ENCODE measurements around the gene AGAP3.

The AGAP3 gene

GRCh38 chr7:151057989-151058780 is 28.1 kb upstream of the AGAP3 start:
- peak; percentile 98 for DNase-seq (ENCODE audit: low read depth)

- DNase-seq (ENCODE audit: low read depth): no peak
Observed at GRCh38 chr7:151058781-151059366, 27.4 kb upstream of the AGAP3 start.

- DNase-seq (ENCODE audit: low read depth): peak; percentile 51
Observed at GRCh38 chr7:151059367-151060112, 26.7 kb upstream of the AGAP3 start, which contains the start of gene SLC4A2. Gene SLC4A2 (plus strand): TSS chr7:151059589. CDS start chr7:151061988, 2,399 bp downstream.

- no peak for DNase-seq (ENCODE audit: low read depth)
Observed at GRCh38 chr7:151060113-151060415, 26.2 kb upstream of the AGAP3 start.

- no peak for DNase-seq (ENCODE audit: low read depth)
Observed at GRCh38 chr7:151060416-151061212, 25.7 kb upstream of the AGAP3 start.

- no peak for DNase-seq (ENCODE audit: low read depth)
Observed at GRCh38 chr7:151061213-151062110, 24.8 kb upstream of the AGAP3 start.

- DNase-seq (ENCODE audit: low read depth): no peak
Observed at GRCh38 chr7:151062111-151062398, 24.2 kb upstream of the AGAP3 start.

GRCh38 chr7:151062399-151063211 is 23.7 kb upstream of the AGAP3 start:
- DNase-seq (ENCODE audit: low read depth): no peak

- DNase-seq (ENCODE audit: low read depth): no peak
Observed at GRCh38 chr7:151063212-151063561, 23.1 kb upstream of the AGAP3 start.

GRCh38 chr7:151064454-151064853 is 21.8 kb upstream of the AGAP3 start:
- DNase-seq (ENCODE audit: low read depth): no peak

- DNase-seq (ENCODE audit: low read depth): no peak
Observed at GRCh38 chr7:151064993-151065392, 21.3 kb upstream of the AGAP3 start.

- no peak for DNase-seq (ENCODE audit: low read depth)
Observed at GRCh38 chr7:151065516-151065915, 20.8 kb upstream of the AGAP3 start.

GRCh38 chr7:151066273-151066974 is 19.9 kb upstream of the AGAP3 start:
- no peak for DNase-seq (ENCODE audit: low read depth)

- DNase-seq (ENCODE audit: low read depth): no peak
Observed at GRCh38 chr7:151068069-151068773, 18.1 kb upstream of the AGAP3 start.

GRCh38 chr7:151069841-151070573 is 16.3 kb upstream of the AGAP3 start:
- no peak for DNase-seq (ENCODE audit: low read depth)

- DNase-seq (ENCODE audit: low read depth): no peak
Observed at GRCh38 chr7:151070574-151070960, 15.7 kb upstream of the AGAP3 start.

- no peak for DNase-seq (ENCODE audit: low read depth)
Observed at GRCh38 chr7:151071032-151071866, 15.0 kb upstream of the AGAP3 start.

- DNase-seq (ENCODE audit: low read depth): no peak
Observed at GRCh38 chr7:151073990-151074389, 12.3 kb upstream of the AGAP3 start.
